Activated effector memory CD4-positive, alpha-beta T cell treated with anti-CD3 and anti-CD28 coated beads, Interleukin-2, amount 50 U/mL, for 16 hours (primary cell): ENCODE data around the gene INO80B.

Experiments used
- DNase-seq: peaks from one replicate; pipeline ENCODE4 v3.0.0-alpha.2; 2020

Gene INO80B

DNA sequence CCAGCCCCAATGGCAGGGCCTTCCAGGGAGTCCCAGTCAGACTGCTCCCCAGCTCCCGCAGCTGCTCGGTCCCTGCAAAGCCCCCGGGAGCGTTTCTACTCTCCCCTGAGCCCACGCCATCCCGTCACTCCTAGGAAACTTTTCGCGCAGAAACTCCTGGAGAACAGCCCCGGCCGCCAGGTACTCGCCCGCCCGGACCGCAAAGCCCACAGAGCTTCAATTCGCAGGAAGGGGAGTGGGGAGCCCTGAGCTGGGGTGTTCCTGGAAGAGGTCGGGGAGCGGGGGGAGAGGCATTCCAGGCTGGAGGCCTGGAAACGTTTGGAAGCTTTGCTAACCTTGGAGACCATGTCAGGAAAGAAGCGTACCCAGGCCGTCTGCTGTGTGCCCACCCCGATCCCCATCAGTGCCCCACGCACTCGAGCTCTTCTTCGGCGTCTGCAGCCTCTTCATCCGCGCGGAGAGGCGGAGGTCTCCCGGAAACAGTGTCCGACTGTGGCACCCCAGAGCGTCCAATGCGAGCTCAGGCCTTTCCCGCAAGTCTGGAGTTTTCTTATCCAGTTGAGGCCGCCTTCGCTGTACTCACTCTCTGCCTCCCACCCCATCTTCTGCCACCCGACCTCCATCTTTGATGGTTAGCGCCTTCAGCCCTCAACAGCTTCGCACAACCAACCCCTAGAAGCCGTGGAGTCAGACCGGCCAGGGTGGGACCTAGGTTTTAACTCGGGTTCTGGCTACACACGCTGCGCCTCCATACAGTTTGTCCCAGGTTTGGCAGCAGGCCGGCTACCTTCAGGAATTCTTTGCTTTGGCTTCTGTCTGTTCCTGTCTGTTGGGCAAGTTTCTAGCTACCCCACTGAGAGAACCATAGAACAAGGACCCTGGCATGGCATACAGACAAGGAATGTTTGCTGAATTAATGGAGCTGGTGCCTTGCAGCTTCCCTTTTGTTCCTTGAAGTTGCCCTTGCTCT is 48.9 kb downstream of the INO80B start:
- DNase-seq = no peak

DNA sequence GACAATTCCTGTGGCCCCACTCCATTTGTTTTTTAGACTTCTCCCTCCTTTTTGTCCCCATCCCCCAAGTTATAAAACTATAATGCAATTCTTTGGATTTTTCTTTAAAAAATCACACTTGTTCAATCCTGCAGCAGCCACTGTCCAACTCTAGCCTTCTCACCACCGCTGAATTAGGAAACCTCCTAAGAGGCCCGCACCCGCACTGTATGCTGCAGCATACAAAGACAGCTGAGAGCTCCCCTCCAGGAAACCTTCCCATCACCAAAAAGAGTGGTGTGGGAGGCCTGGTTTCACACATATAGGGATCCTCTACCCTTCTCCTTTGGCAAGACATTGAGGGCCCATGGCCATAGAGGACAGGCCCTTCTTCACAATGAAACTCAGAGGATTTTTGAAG is 49.7 kb downstream of the INO80B start:
- no peak for DNase-seq

DNA sequence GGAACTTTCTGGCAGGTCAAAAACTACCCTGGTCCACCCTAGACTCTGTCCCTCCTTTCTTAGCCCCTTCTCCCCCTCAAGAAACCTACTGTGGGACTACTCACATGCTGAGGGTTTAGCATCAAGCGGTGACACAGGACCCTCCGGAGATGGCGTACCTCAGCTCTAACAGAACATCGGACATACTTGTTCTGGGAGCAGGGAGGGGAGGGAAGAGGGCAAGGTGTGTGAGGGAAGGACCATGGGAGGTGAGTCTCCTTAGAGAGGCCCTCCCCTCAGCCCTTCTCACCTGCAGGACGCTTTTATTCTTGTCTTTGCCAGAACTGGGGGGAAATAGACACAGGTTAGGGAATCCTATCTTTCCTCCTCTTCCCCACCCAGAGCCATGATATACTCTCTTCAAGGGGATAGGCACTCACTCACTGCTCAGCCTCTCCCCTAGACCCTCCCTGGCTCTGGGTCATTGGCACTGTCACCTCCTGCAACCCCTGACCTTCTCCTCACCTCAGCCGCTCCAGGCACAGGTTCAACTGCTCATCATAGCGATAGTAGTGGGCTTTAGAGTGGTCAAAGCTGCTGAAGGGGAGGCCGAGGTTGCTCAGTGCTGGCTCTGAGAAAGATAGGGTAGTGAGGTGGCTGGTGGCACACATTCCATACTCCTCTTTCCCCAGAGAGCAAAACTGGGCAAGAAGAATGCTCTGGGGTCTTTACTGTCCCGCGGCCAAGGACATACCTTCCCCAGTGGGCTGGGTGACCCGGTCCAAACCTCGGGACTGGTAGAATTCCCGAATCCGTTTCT is 50.8 kb downstream of the INO80B start:
- DNase-seq = no peak

DNA sequence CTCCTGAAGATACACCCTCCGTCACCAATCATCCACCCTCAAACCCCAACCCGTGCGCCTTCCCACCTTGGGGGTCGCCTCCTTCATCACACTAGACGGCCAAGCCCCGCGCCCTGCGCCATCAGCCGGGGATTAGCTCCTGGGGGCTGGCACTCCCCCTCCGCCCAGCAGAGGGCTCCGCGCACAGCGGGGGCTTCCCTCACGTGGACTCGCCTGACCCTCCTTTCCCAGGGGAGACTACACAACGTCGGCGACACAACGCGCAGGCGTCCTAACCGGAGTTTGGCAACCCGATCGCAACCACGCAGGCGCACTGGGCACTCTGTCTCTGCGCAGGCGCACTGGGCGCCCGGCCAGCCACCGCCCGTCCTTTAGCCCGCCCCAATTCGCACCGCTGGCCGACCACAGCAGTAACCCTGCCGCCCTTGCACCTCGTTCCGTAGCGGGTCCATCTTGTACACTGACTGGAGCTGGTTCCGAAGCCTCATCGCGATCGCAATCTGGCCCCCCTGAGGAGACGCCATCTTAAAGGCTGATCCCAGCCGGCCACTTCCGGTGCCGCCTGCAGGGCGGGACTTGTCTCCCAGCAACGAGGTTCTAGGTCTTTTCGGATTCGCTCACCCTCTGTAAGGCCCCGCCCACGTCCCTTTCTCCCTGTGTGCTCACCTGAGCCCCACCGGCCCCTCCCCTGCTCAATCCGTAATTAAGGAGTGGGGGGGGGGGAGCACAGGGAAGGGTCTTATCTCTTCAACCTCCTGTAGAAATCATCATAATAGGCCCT is 52.4 kb downstream of the INO80B start, which contains the start of gene PCGF1:
Gene PCGF1, minus strand, starts transcription at position 551 of the 781 bp plus-strand sequence. Its CDS starts 27 bp downstream, at position 524.
- peak; percentile 100 for DNase-seq
